Measurements from ENCODE around the gene CIAO3.
A peak's percentile ranks its signal among the peaks of the same experiment; 100 is the strongest.

The CIAO3 gene

GRCh38 chr16:679814-680624 lies 60.8 kb downstream of the CIAO3 start, which contains the start of gene STUB1:
Gene STUB1 (plus strand): TSS chr16:680410. CDS start chr16:680526, 116 bp downstream.
- DNase-seq (ENCODE audit: low read depth in 2 of 3, low spot score in 1 of 3): peak; percentile 86 to 88 (median 87)
